Measurements from ENCODE around the gene IGF2BP3.
"Not testable (repeated sequence)": the region's sequence is repeated elsewhere in the genome, so short reads cannot be mapped to it uniquely, and the experiment has no call there.

IGF2BP3 gene

DNA sequence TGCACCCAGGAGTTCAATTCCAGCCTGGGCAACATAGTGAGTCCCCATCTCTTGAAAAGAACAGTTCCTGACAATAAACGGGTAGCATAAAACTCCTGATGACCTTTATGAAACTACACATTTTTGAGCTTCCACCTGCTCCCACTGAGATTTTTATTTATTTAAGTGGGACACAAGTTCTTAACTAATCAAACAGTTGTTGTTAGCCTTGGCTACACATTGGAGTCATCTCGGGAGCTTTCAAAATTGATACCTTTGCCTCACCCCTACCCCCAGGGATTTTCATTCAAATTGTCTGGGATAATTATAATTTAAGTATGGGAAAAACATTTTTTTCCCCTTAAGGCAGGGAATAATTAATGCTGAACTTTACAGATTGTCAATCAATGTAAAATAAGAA lies 131.9 kb downstream of the IGF2BP3 start:
- DNase-seq = no peak

DNA sequence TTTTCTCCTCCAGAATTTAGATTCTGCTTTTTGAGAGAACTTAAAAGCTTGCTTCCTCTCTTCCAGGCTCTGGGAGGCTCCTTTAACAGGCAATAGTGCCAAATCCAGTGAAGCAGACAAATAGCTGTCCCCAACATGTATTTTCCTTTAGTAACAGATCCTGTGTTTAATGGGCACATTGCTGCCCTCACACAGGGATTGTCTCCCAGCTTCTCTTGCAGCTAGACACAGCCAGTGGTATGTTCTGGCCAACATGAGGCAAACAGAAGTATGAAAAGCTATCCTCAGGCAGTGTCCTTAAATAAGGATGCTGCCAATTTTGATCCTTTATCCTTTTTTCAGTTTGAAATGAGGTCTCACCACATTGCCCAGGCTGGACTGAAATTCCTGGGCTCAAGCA lies 132.9 kb downstream of the IGF2BP3 start:
- DNase-seq = no peak

DNA sequence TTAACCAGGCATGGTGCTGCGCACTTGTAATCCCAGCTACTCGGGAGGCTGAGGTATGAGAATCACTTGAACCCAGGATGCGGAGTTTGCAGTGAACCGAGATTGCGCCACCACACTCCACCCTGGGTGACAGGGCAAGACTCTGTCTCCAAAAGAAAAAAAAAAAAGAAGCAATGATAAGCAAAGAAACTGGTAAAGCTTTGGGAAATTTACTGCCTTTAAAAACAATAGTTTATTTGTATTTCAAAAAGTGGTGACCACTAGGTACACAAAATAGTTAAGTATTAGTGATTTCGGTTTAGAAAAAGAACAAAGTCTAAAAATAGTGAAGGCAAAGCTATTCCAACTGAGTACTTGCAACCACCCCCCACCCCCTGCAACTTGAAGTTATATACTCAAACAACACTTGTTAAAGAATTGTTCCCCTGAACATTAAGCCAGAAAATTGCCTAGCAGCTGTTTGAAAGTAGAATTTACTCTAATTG lies 133.4 kb downstream of the IGF2BP3 start:
- no peak for DNase-seq

- no peak for DNase-seq
Measured at GRCh38 chr7:23336086-23336485, 134.2 kb downstream of the IGF2BP3 start.

DNA sequence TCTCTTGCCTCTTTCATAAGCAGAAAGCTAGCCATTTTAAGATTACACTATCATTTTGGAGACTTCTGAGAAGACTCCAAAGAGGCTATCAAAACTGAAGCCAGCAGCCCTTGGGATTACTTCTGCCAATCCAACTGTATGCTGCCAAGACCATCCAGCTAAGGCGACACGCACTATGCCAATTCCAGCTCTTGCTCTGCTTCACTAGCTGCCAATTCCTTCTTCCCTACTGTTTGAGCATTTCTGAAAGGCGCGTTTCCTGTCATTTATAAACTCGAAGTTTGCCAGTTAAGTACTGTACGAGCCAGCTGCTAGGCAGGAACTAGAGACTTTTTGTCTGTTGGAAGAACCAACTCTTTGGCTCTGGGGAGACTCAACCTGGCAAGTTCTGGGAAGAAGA lies 134.7 kb downstream of the IGF2BP3 start:
- DNase-seq = no peak

- DNase-seq = no peak
Measured at GRCh38 chr7:23335136-23335535, 135.2 kb downstream of the IGF2BP3 start.

- no peak for DNase-seq
Measured at GRCh38 chr7:23334482-23335056, 135.7 kb downstream of the IGF2BP3 start.

DNA sequence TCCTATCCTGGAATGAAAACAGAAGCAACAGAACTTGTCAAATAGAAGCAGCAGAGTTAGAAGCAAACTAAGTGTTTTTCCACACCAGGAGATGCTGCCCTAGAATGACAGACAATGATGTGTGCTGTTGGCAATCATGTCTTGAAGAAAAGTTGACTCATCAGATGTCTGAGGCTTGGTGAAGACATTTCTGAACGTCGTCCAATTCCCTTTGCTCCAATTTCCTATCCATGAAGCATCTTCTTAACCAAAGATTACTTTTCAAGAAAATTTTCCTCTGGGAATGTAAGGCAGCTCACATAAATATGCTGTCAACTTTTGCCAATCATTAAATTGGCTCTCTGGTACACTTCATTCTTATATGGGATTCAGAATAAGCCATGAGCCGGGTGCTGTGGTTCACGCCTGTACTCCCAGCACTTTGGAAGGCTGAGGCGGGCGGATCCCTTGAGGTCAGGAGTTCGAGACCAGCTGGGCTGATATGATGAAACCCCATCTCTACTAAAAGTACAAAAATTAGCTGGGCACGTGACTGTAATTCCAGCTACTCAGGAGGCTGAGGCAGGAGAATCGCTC lies 136.5 kb downstream of the IGF2BP3 start:
- DNase-seq = no peak

DNA sequence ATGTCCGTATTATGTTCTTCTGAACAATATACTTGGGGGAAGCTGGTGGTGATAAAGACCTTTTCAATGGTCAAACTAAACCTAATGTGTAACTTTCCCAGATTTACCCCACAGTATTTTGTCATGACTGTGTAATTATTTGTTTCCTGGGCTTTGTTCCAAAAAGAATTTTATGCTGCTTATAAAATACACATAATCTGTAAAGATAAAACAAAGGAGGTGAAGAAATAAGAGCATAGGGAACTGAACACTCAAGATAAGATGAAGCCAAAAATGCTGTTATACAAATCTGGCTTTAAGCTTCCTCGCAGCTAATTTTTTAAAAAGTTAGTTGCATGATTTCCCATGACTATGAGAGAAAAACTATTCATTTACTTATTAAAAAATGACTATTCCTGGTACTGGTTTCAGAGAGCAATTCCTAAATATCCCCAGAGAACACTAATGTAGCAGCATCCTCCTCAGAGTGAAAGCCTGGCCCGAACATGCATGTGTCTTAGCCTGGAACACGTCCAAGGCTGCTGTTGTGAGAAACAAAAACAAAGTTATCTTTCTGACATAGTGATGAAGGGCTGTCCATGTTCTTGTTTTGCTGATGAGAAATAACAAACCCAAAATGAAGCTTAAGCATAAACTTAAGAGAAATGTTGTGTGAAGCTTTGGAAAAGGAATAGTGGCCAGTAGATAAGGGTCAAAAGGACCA lies 137.2 kb downstream of the IGF2BP3 start:
- no peak for DNase-seq

GRCh38 chr7:23332193-23332592 lies 138.1 kb downstream of the IGF2BP3 start:
- no peak for DNase-seq

DNA sequence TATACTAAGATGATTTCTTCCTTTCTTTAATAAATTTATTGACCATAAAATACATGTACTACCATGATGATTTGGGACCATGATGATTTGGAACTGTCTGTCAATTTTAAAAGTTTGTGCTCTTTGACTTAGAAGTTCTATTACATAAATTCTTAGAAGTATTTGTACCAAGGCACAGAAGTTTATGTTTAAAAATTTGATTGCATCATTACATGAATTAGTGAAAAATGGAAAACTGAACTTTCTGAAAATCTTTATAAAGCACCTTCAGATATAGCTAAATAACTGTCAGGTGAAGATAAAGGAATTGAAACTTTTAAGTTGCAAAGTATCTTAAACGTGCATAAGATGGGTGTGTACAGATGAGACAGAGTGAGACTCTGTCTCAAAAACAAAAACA lies 139.2 kb downstream of the IGF2BP3 start:
- DNase-seq = no peak

DNA sequence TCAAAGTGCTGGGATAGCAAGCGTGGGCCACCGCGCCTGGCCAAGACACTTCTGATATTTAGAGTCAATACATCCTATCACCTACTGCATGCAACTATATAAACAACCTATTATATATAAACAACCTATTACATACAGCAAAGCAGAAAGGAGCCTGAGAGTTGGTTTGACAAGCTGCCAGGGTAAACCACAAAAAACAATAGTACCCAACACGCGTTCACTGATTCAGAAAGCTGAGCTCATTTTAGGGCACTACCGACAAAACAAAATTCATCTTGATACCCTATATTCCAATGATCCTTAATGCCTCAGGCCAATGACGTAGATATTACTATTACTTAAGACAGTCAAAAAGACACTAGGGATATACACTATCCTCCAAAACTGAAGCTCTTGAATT lies 154.9 kb downstream of the IGF2BP3 start:
- no peak for DNase-seq

GRCh38 chr7:23312141-23312540 lies 158.2 kb downstream of the IGF2BP3 start:
- not testable (repeated sequence) for DNase-seq

DNA sequence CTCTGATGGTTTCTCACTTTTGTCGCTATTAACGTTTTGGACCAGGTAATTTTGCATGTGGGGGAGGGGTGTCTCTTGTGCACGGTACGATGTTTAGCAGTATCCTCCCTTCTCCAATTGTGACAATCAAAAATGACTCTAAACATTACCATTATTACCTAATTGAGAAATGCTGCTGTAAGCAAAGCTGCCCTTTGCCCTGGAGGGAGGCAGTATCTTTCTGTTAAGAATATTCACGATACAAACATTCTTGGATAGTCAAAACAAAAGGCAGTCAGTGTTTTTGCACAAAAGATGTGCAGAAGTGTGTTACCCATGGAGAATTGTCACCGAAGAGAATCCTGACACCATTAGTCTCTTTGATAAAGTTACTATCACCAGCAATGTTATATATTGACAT lies 161.5 kb downstream of the IGF2BP3 start:
- DNase-seq = no peak

DNA sequence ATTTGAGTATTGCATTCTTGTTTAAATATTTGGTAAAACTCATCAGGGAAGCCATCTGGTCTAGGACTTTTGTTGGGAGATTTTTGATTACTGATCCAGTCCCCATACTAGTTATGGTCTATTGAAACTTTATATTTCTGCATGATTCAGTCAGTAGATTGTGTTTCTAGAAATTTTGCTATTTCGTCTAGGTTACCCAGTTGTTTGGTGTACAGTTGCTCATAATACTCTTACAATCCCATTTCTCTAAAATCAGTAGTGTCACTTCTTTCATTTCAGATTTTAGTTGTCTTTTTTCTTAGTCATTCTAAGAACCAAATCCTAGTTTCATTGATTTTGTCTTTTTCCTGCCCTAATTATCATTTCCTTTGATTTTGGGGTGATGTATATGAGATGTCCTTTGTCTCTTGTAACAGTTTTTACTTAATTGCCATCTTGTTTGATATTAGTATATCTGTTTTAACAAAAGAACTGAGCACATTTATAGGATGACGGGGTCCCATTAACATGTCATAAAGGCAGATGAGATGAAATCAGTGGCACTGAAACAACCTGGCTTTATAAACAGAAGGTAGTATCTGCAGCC lies 163.3 kb downstream of the IGF2BP3 start:
- DNase-seq = no peak

- DNase-seq = no peak
Measured at GRCh38 chr7:23299770-23300300, 170.5 kb downstream of the IGF2BP3 start.

DNA sequence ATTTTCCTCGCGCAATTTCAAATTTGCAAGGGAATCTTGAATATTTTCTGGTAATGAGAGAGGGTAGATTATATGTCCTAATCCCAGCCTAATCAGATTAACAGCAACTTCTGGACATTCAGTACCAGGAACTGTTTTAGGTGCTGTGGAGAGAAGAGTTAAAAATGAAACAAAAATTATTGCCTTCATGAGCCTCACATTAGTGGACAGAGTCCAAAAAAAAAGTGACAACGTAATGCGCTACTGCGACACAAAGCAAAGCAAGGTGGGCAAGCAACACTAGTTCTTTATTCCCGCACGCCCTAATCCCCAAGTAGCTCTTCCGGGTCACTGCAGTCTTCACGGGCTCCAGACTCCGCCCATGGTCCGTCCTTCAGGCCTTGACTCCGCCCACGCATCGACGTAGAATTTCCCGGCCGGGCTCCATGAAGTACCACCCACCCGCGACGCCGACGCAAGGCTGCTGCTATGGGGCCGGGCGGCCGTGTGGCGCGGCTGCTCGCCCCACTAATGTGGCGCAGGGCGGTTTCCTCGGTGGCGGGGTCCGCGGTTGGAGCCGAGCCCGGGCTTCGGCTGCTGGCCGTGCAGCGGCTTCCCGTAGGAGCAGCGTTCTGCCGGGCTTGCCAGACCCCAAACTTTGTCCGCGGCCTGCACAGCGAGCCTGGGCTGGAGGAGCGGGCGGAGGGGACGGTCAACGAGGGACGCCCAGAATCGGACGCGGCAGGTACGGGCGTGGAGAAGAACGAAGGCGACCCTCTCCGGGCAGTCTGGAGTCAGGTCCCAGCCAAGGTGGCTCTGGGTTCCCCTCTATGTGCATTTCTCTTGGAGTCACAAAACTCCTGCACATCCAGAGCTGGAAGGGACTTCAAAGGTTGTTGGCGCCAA lies 171.2 kb downstream of the IGF2BP3 start, which contains the start of gene MALSU1:
Gene MALSU1, plus strand, starts transcription at position 455 of the 885 bp plus-strand sequence. Its CDS starts 14 bp downstream, at position 469.
- DNase-seq = peak; percentile 95

GRCh38 chr7:23298141-23298881 lies 172.0 kb downstream of the IGF2BP3 start:
- no peak for DNase-seq

DNA sequence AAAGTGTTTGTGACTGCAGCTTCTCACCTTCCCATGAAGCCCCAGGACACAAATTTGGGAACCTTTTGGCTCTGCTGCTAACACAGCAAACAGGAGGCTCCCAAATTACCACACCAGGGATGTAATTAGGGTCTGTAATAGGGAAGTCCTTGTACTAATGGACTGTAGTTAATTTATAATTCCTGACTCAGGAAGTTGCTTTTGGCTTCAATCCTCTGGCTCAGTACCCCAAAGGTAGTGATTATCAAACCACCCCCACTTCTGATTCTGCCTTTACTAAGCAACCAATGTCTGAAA lies 174.9 kb downstream of the IGF2BP3 start:
- no peak for DNase-seq

GRCh38 chr7:23294549-23295400 lies 175.5 kb downstream of the IGF2BP3 start:
- DNase-seq = no peak

- DNase-seq = no peak
Measured at GRCh38 chr7:23293500-23294073, 176.7 kb downstream of the IGF2BP3 start.
